GM23338 (cell line): ENCODE results near the gene SOWAHA. TPM values are rescaled to one million over a fixed set of nuclear protein-coding genes. Genes with fewer than 3 reads are reported as not detected.

Experiments used
- ATAC-seq: fragments of 200-7000 bp; cut with Tn5 transposase; 3 replicates; pipeline ENCODE4 v1.9.1; 2020
- DNase-seq: peaks from one replicate; pipeline ENCODE4 v3.0.0-alpha.2; 2015; ENCODE audit warnings: low spot score
- H2AFZ ChIP-seq: fragments of 200-600 bp; sonication (generic); 2 replicates; pipeline ENCODE4 v1.8.0; 2016; ENCODE audit warnings: antibody characterized with exemption, mild to moderate bottlenecking, moderate library complexity
- H3F3A ChIP-seq: fragments of 200-600 bp; sonication (generic); replicated peaks from 2 replicates; pipeline ENCODE4 v1.8.0; 2017; ENCODE audit warnings: antibody characterized with exemption, mixed run types, low read depth
- H3K27ac ChIP-seq: fragments of 200-600 bp; sonication (generic); 2 replicates; pipeline ENCODE4 v1.6.1; 2016; ENCODE audit warnings: low read depth
- H3K27me3 ChIP-seq: fragments of 200-600 bp; sonication (generic); 2 replicates; pipeline ENCODE4 v1.8.0; 2016; ENCODE audit warnings: mild to moderate bottlenecking, mixed run types, moderate library complexity; ENCODE audit not compliant: insufficient read depth
- H3K36me3 ChIP-seq: fragments of 200-600 bp; sonication (generic); 2 replicates; pipeline ENCODE4 v1.8.0; 2016; ENCODE audit warnings: mild to moderate bottlenecking; ENCODE audit not compliant: insufficient read depth
- H3K4me1 ChIP-seq: fragments of 200-600 bp; sonication (generic); 2 replicates; pipeline ENCODE4 v1.8.0; 2016; ENCODE audit warnings: mild to moderate bottlenecking, moderate library complexity; ENCODE audit not compliant: insufficient read depth
- H3K4me2 ChIP-seq: fragments of 200-600 bp; sonication (generic); 2 replicates; pipeline ENCODE4 v1.7.1; 2017; ENCODE audit warnings: mixed run types
- H3K4me3 ChIP-seq: fragments of 200-600 bp; sonication (generic); 2 replicates; pipeline ENCODE4 v1.6.1; 2016; ENCODE audit warnings: mixed run types
- H3K79me2 ChIP-seq: fragments of 200-600 bp; sonication (generic); replicated peaks from 2 replicates; pipeline ENCODE4 v1.8.0; 2017; ENCODE audit warnings: mild to moderate bottlenecking; ENCODE audit not compliant: insufficient read depth
- H3K9me2 ChIP-seq: fragments of 200-600 bp; sonication (generic); 2 replicates; pipeline ENCODE4 v1.8.0; 2017; ENCODE audit not compliant: insufficient read depth
- H4K20me1 ChIP-seq: fragments of 200-600 bp; sonication (generic); replicated peaks from 2 replicates; pipeline ENCODE4 v1.8.0; 2017; ENCODE audit warnings: mild to moderate bottlenecking; ENCODE audit not compliant: insufficient read depth
- H3K27ac Mint-ChIP-seq: 2 replicates; pipeline ENCODE4 v1.8.0; 2020; ENCODE audit warnings: inconsistent platforms, mild to moderate bottlenecking, moderate library complexity, mixed read lengths
- H3K27me3 Mint-ChIP-seq: 3 replicates; pipeline ENCODE4 v1.8.0; 2022; ENCODE audit warnings: low read depth, mild to moderate bottlenecking, moderate library complexity, mixed read lengths, inconsistent platforms; ENCODE audit not compliant: insufficient read depth, poor library complexity
- H3K36me3 Mint-ChIP-seq: 3 replicates; pipeline ENCODE4 v1.8.0; 2021; ENCODE audit warnings: low read depth, mild to moderate bottlenecking, inconsistent platforms, moderate library complexity, mixed read lengths
- H3K4me1 Mint-ChIP-seq: 3 replicates; pipeline ENCODE4 v1.8.0; 2020; ENCODE audit warnings: mild to moderate bottlenecking, inconsistent platforms, mixed read lengths
- H3K4me3 Mint-ChIP-seq: 3 replicates; pipeline ENCODE4 v1.8.0; 2021; ENCODE audit warnings: moderate library complexity, mild to moderate bottlenecking, inconsistent platforms, mixed read lengths
- H3K9me3 Mint-ChIP-seq: 3 replicates; pipeline ENCODE4 v1.8.0; 2020; ENCODE audit warnings: moderate library complexity, mild to moderate bottlenecking, inconsistent platforms, mixed read lengths
- CREB1 ChIP-seq: fragments of 250-450 bp; sonication (Bioruptor Pico); IDR thresholded peaks from 2 replicates; pipeline ENCODE4 v1.5.0; 2020; ENCODE audit warnings: low read depth, mild to moderate bottlenecking, moderate library complexity
- CTCF ChIP-seq, 2 experiments: fragments of 200-600 bp in 1 of 2; sonication (generic) in 1 of 2; conservative IDR thresholded peaks; 2 replicates each; pipeline versions ENCODE4 v1.5.1 to v1.6.1; 2016 to 2017; ENCODE audit warnings: antibody characterized with exemption in 2 of 2, low read depth in 2 of 2, mild to moderate bottlenecking in 2 of 2, moderate library complexity in 1 of 2
- EZH2 ChIP-seq: fragments of 200-600 bp; sonication (generic); IDR thresholded peaks from one replicate; pipeline ENCODE4 v1.8.0; 2017; ENCODE audit warnings: antibody characterized with exemption, mild to moderate bottlenecking, low read depth; ENCODE audit not compliant: unreplicated experiment
- EZH2phosphoT487 ChIP-seq: fragments of 200-600 bp; sonication (generic); IDR thresholded peaks from one replicate; pipeline ENCODE4 v1.8.1; 2018; ENCODE audit warnings: antibody characterized with exemption; ENCODE audit not compliant: unreplicated experiment
- NANOG ChIP-seq: IDR thresholded peaks from 2 replicates; pipeline ENCODE4 v1.6.1; 2016; ENCODE audit warnings: antibody characterized with exemption, borderline replicate concordance
- REST ChIP-seq: IDR thresholded peaks from one replicate; pipeline ENCODE4 v1.6.1; 2018; ENCODE audit warnings: antibody characterized with exemption; ENCODE audit not compliant: unreplicated experiment
- ZNF331 ChIP-seq: fragments of 250-450 bp; sonication (Bioruptor Pico); IDR thresholded peaks from 2 replicates; pipeline ENCODE4 v1.5.0; 2020; ENCODE audit warnings: low read depth, mild to moderate bottlenecking, moderate library complexity
- polyA plus RNA-seq: library from polyadenylated mRNA; unstranded; fragments of >200 nt; fragmentation: Nextera tagmentation; extraction: Ambion mirVana; gene quantifications from 2 replicates; pipeline ENCODE4 v1.2.1, GENCODE V29; 2016
- total RNA-seq: library from RNA; depleted of rRNA; stranded (reverse); fragments of >200 nt; shearing (Covaris generic); gene quantifications from 2 replicates; pipeline ENCODE4 v1.2.3, GENCODE V29; 2014

The SOWAHA gene
- total and polyA plus RNA-seq, 2 experiments from 2014 or later = 0.18 to 0.52 TPM

- DNase-seq (peak; percentile 76), ATAC-seq (peak; percentile 14)
- Histone ChIP-seq H3K79me2 (no peaks in the 10 kb centered on the region), H3K4me2 (peak overlapping the region; percentile 83), H4K20me1 (no peaks in the 10 kb centered on the region; the same call in 1 of the 2 replicates), H3F3A (peaks cover 27% of the 10 kb centered on the region), H3K36me3 (no peaks in the 10 kb centered on the region), H3K27ac (no peak overlapping the region), H3K27me3 (peaks cover 83% of the 10 kb centered on the region), H3K9me2 (no peaks in the 10 kb centered on the region), H3K4me3 (peak overlapping the region; percentile 61), H3K4me1 (peaks cover 9% of the 10 kb centered on the region), H2AFZ (peak overlapping the region; percentile 96)
- no peaks in the 10 kb centered on the region for H3K9me3 Mint-ChIP-seq
- H3K36me3 Mint-ChIP-seq = peaks cover 3% of the 10 kb centered on the region
- H3K27me3 Mint-ChIP-seq = peaks cover 57% of the 10 kb centered on the region
- H3K4me3 Mint-ChIP-seq = peak overlapping the region; percentile 63
- TF ChIP-seq CTCF (conservative IDR thresholded peaks at IDR 0.05; ENCODE audit: low read depth in 2 of 2) = peak in 1 of 2 experiments; percentile 18; a peak in 1 of 4 replicates
- TF ChIP-seq ZNF331 = no peak
- H3K27ac Mint-ChIP-seq = no peak overlapping the region; the same call in 1 of the 2 replicates
- H3K4me1 Mint-ChIP-seq = peaks cover 12% of the 10 kb centered on the region
These were observed 12.1 kb downstream of the SOWAHA start for GRCh38 chr5:132825033-132825833.

GRCh38 chr5:132825834-132826391 lies 12.8 kb downstream of the SOWAHA start:
- H3K27me3 Mint-ChIP-seq = peaks cover 58% of the 10 kb centered on the region
- Histone ChIP-seq H3K4me2 (peak overlapping the region; percentile 83), H3K79me2 (no peaks in the 10 kb centered on the region), H3K36me3 (no peaks in the 10 kb centered on the region), H2AFZ (peak overlapping the region; percentile 90), H3F3A (peaks cover 27% of the 10 kb centered on the region), H3K27ac (no peak overlapping the region), H3K9me2 (no peaks in the 10 kb centered on the region), H3K27me3 (peaks cover 86% of the 10 kb centered on the region), H3K4me3 (peak overlapping the region; percentile 61), H4K20me1 (no peaks in the 10 kb centered on the region), H3K4me1 (peaks cover 9% of the 10 kb centered on the region)
- peaks cover 3% of the 10 kb centered on the region for H3K36me3 Mint-ChIP-seq
- no peak for TF ChIP-seq CREB1 (CRISPR knock-in tag)
- peak; percentile 45 for TF ChIP-seq EZH2
- peak overlapping the region; percentile 63 for H3K4me3 Mint-ChIP-seq
- H3K9me3 Mint-ChIP-seq = no peaks in the 10 kb centered on the region
- peak; percentile 9 for ATAC-seq
- peaks cover 11% of the 10 kb centered on the region for H3K4me1 Mint-ChIP-seq
- DNase-seq = peak; percentile 62
- H3K27ac Mint-ChIP-seq = no peak overlapping the region

GRCh38 chr5:132826424-132827082 lies 13.5 kb downstream of the SOWAHA start:
- Histone ChIP-seq H3K4me1 (peaks cover 9% of the 10 kb centered on the region), H2AFZ (peak overlapping the region; percentile 90), H3K9me2 (no peaks in the 10 kb centered on the region), H3K36me3 (no peaks in the 10 kb centered on the region), H3F3A (peaks cover 27% of the 10 kb centered on the region), H3K27ac (no peak overlapping the region), H3K4me2 (peak overlapping the region; percentile 83), H3K27me3 (peaks cover 86% of the 10 kb centered on the region), H4K20me1 (no peaks in the 10 kb centered on the region), H3K4me3 (peak overlapping the region; percentile 61), H3K79me2 (no peaks in the 10 kb centered on the region)
- Mint-ChIP-seq H3K9me3 (no peaks in the 10 kb centered on the region), H3K27ac (no peak overlapping the region), H3K4me1 (peaks cover 14% of the 10 kb centered on the region), H3K27me3 (peaks cover 61% of the 10 kb centered on the region), H3K4me3 (peak overlapping the region; percentile 63), H3K36me3 (peaks cover 3% of the 10 kb centered on the region)
- no peak for ATAC-seq
- DNase-seq = peak; percentile 26
- TF ChIP-seq NANOG (no peak), EZH2phosphoT487 (no peak), REST (no peak), CTCF (conservative IDR thresholded peaks at IDR 0.05; ENCODE audit: low read depth in 2 of 2) (no peak)
